ENCODE results near the gene SLC12A2. TPM values are rescaled to one million over a fixed set of nuclear protein-coding genes. Genes with fewer than 3 reads are reported as not detected.

The SLC12A2 gene
- total RNA-seq, 2 donors from 2014 or later, result 159 to 189 TPM

GRCh38 chr5:128143911-128144310 is 60.3 kb downstream of the SLC12A2 start:
- H3K27me3 ChIP-seq, result no peaks in the 10 kb centered on the region

GRCh38 chr5:128144491-128144890 is 60.9 kb downstream of the SLC12A2 start:
- DNase-seq, result no peak
- H3K27me3 ChIP-seq, result no peaks in the 10 kb centered on the region
- no peaks in the 10 kb centered on the region for H3K9me3 ChIP-seq
- H3K9ac ChIP-seq (ENCODE audit: low read depth in 2 of 2, low read length in 2 of 2), result no peak overlapping the region
- H3K27ac ChIP-seq, result no peak overlapping the region
- intact Hi-C loops (cut with DNase I), result no loop called here
- TF ChIP-seq CTCF (IDR thresholded peaks at IDR 0.05), result no peak
- H3K4me1 ChIP-seq, result no peaks in the 10 kb centered on the region
- H3K4me3 ChIP-seq, result no peak overlapping the region
- H3K36me3 ChIP-seq, result no peaks in the 10 kb centered on the region

More at GRCh38 chr5:128143911-128144310, 60.3 kb downstream of the SLC12A2 start:
- no peak for TF ChIP-seq CTCF (IDR thresholded peaks at IDR 0.05)
- Histone ChIP-seq H3K4me1 (no peaks in the 10 kb centered on the region), H3K36me3 (no peaks in the 10 kb centered on the region), H3K9me3 (no peaks in the 10 kb centered on the region), H3K9ac (ENCODE audit: low read depth in 2 of 2, low read length in 2 of 2) (no peak overlapping the region), H3K27ac (no peak overlapping the region), H3K4me3 (no peak overlapping the region)
- intact Hi-C loops (cut with DNase I), result no loop called here
- no peak for DNase-seq

- Histone ChIP-seq H3K36me3 (no peaks in the 10 kb centered on the region), H3K27me3 (no peaks in the 10 kb centered on the region), H3K9me3 (no peaks in the 10 kb centered on the region), H3K27ac (no peak overlapping the region), H3K4me1 (no peaks in the 10 kb centered on the region), H3K4me3 (no peak overlapping the region), H3K9ac (ENCODE audit: low read depth in 2 of 2, low read length in 2 of 2) (no peak overlapping the region)
- no peak for TF ChIP-seq CTCF (IDR thresholded peaks at IDR 0.05)
- no peak for DNase-seq
- intact Hi-C loops (cut with DNase I), result no loop called here
Measured at GRCh38 chr5:128146671-128147070, 63.1 kb downstream of the SLC12A2 start.

GRCh38 chr5:128154943-128155342 is 71.4 kb downstream of the SLC12A2 start:
- Histone ChIP-seq H3K9ac (ENCODE audit: low read depth in 2 of 2, low read length in 2 of 2) (no peak overlapping the region), H3K27ac (no peak overlapping the region), H3K4me3 (no peak overlapping the region), H3K4me1 (no peaks in the 10 kb centered on the region), H3K36me3 (no peaks in the 10 kb centered on the region), H3K27me3 (no peaks in the 10 kb centered on the region), H3K9me3 (no peaks in the 10 kb centered on the region)
- no peak for DNase-seq
- no peak for TF ChIP-seq CTCF (IDR thresholded peaks at IDR 0.05)
- intact Hi-C loops (cut with DNase I), result no loop called here

- Histone ChIP-seq H3K4me1 (no peaks in the 10 kb centered on the region), H3K4me3 (no peak overlapping the region), H3K9me3 (no peaks in the 10 kb centered on the region), H3K27ac (no peak overlapping the region), H3K27me3 (no peaks in the 10 kb centered on the region), H3K36me3 (no peaks in the 10 kb centered on the region), H3K9ac (ENCODE audit: low read depth in 2 of 2, low read length in 2 of 2) (no peak overlapping the region)
- intact Hi-C loops (cut with DNase I), result no loop called here
- TF ChIP-seq CTCF (IDR thresholded peaks at IDR 0.05), result no peak
- DNase-seq, result no peak
Measured at GRCh38 chr5:128155776-128156175, 72.2 kb downstream of the SLC12A2 start.

GRCh38 chr5:128156521-128156920 is 73.0 kb downstream of the SLC12A2 start:
- Histone ChIP-seq H3K9me3 (no peaks in the 10 kb centered on the region), H3K4me3 (no peak overlapping the region), H3K9ac (ENCODE audit: low read depth in 2 of 2, low read length in 2 of 2) (no peak overlapping the region), H3K27ac (no peak overlapping the region), H3K36me3 (peaks cover 1% of the 10 kb centered on the region), H3K27me3 (no peaks in the 10 kb centered on the region), H3K4me1 (no peaks in the 10 kb centered on the region)
- intact Hi-C loops (cut with DNase I), result no loop called here
- TF ChIP-seq CTCF (IDR thresholded peaks at IDR 0.05), result no peak
- no peak for DNase-seq
